Tibial nerve (tissue), 4 donors: Measurements from ENCODE around the gene OR10V1. TPM values are rescaled to one million over a fixed set of nuclear protein-coding genes. Genes with fewer than 3 reads are reported as not detected.
A peak's percentile ranks its signal among the peaks of the same experiment; 100 is the strongest.

Source experiments
- DNase-seq, 2 donors: peaks; one replicate each; pipeline ENCODE4 v3.0.0-alpha.2; 2019; ENCODE audit warnings: low spot score in 2 of 2
- H3K27ac ChIP-seq, 4 donors: fragments of 200-600 bp; sonication (generic) in 3 of 4; one replicate each; pipeline ENCODE4 v1.5.1; 2017 to 2019; ENCODE audit warnings: mild to moderate bottlenecking in 1 of 4
- H3K27me3 ChIP-seq, 2 donors: fragments of 200-600 bp; sonication (generic) in 1 of 2; one replicate each; pipeline versions ENCODE4 v1.5.1 to v1.6.0; 2017 to 2019
- H3K36me3 ChIP-seq, 3 donors: fragments of 200-600 bp; sonication (generic); one replicate each; pipeline ENCODE4 v1.5.1; 2018 to 2019
- H3K4me1 ChIP-seq, 4 donors: fragments of 200-600 bp; sonication (generic) in 3 of 4; one replicate each; pipeline ENCODE4 v1.5.1; 2017 to 2019
- H3K4me3 ChIP-seq, 4 donors: fragments of 200-600 bp; sonication (generic) in 3 of 4; one replicate each; pipeline ENCODE4 v1.5.1; 2017 to 2019; ENCODE audit warnings: mild to moderate bottlenecking in 1 of 4, moderate library complexity in 1 of 4
- H3K9me3 ChIP-seq, 4 donors: fragments of 200-600 bp; sonication (generic) in 3 of 4; one replicate each; pipeline ENCODE4 v1.5.1; 2017 to 2019
- EP300 ChIP-seq, 2 donors: sonication (generic); formaldehyde crosslinking; IDR thresholded peaks; one replicate each; pipeline ENCODE4 v1.6.1; 2017; ENCODE audit warnings: antibody characterized with exemption in 2 of 2, mild to moderate bottlenecking in 1 of 2
- POLR2A ChIP-seq, 2 donors: fragments of 450-650 bp; IDR thresholded peaks; one replicate each; pipeline ENCODE4 v1.6.1; 2017; ENCODE audit warnings: antibody characterized with exemption in 2 of 2, mild to moderate bottlenecking in 2 of 2, moderate library complexity in 2 of 2
- WGBS, 2 donors: methylation state at CpG; one replicate each; pipeline ENCODE4 v1.1.5; 2018; 5-methylcytosine and 5-hydroxymethylcytosine counted together
- total RNA-seq, 4 donors: library from RNA; depleted of rRNA; stranded (reverse); fragments of >200 nt; gene quantifications; one replicate each; pipeline ENCODE4 v1.1.0, GENCODE V29; 2016
- TF ChIP-seq, protein P1 (sequence below), 5 experiments: fragments of 200-600 bp in 3 of 5; fragments of 450-650 bp in 2 of 5; sonication (generic) in 3 of 5; IDR thresholded peaks; one replicate each; pipeline ENCODE4 v1.5.1; 2016 to 2019; ENCODE audit warnings: antibody characterized with exemption in 5 of 5, mild to moderate bottlenecking in 3 of 5, moderate library complexity in 2 of 5

Gene OR10V1
- total RNA-seq, 4 donors from 2014 or later = not detected

DNA sequence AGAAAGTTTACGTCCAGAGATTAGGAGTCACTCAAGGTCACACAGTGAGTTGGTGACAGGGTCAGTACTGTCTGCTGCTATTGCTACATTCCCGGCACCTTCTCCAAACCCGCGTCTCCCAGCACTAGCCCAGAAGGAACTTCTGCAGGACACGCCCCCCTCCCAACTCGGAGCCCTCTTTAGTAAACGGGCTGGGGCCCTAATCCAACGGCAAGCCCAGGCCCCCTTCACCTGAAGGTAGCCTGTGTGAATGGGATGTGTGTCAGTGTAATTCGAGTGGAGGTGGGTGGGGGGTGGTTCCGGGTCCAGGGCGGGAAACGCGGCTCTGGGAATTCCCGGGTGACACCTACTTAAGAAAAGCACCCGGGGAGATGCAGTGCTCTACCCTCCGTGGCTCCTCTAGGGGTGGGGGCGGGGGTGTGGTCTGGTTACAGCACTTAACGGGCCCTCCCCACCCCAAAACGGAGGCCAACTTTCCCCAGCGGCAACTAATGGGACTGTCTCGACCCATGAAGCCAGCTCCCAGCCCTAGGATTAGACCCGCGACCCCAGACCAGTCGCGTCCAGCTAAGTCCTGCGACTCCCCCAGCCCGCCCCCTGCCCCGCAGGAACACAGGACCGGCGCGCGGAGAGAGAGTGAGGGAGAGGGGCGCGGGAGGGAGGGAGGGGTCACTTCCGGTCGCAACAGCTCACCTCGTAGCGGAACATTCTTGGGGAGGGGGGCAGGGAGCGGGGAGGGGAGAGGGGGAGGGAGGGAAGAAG is 45.3 kb downstream of the OR10V1 start:
- H3K4me1 ChIP-seq = peaks cover 0 to 56% (median 20%) of the 10 kb centered on the region in 4 donors
- 0 to 1% methylated on average over 12 to 22 of the region's 39 CpGs for WGBS, 2 donors
- no peaks in the 10 kb centered on the region for H3K27me3 ChIP-seq
- H3K36me3 ChIP-seq = peaks cover 0 to 30% (median 0%) of the 10 kb centered on the region in 3 donors
- peak overlapping the region; percentile 78 to 99 (median 90) for H3K4me3 ChIP-seq
- H3K27ac ChIP-seq = peak overlapping the region; percentile 89 to 100 (median 97)
- TF ChIP-seq, protein P1, sequence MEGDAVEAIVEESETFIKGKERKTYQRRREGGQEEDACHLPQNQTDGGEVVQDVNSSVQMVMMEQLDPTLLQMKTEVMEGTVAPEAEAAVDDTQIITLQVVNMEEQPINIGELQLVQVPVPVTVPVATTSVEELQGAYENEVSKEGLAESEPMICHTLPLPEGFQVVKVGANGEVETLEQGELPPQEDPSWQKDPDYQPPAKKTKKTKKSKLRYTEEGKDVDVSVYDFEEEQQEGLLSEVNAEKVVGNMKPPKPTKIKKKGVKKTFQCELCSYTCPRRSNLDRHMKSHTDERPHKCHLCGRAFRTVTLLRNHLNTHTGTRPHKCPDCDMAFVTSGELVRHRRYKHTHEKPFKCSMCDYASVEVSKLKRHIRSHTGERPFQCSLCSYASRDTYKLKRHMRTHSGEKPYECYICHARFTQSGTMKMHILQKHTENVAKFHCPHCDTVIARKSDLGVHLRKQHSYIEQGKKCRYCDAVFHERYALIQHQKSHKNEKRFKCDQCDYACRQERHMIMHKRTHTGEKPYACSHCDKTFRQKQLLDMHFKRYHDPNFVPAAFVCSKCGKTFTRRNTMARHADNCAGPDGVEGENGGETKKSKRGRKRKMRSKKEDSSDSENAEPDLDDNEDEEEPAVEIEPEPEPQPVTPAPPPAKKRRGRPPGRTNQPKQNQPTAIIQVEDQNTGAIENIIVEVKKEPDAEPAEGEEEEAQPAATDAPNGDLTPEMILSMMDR (IDR thresholded peaks at IDR 0.05) = peak in 3 of 5 experiments; percentile 9 to 36 (median 12)
- TF ChIP-seq EP300 (IDR thresholded peaks at IDR 0.05) = no peak
- peak; percentile 31 to 38 for DNase-seq
- no peaks in the 10 kb centered on the region for H3K9me3 ChIP-seq

DNA sequence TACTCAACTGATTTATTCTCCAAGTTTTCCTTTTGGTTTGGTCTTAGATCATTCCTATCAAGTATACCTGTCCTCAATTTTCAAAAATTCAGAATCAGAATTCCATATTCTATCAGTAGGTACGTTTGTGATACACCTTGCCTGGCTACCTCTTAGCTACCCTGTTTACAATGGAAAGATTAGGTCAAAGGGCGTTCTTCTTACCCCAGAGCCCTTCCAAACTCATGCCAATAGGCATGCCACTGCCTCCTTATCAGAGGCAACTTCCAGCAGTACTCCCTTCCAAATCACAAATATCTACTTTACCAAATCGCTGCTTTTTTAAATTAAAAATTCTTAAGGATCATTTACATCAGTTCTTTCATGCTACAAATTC is 45.8 kb downstream of the OR10V1 start:
- H3K27ac ChIP-seq = peak overlapping the region in 3 of 4 donors; percentile 96 to 100 (median 98)
- WGBS, 2 donors = 22 to 36% methylated on average over 3 of the region's 3 CpGs
- DNase-seq = no peak
- peak overlapping the region; percentile 78 to 99 (median 90) for H3K4me3 ChIP-seq
- peaks cover 0 to 56% (median 20%) of the 10 kb centered on the region in 4 donors for H3K4me1 ChIP-seq
- TF ChIP-seq, protein P1 (IDR thresholded peaks at IDR 0.05) = no peak
- TF ChIP-seq POLR2A (IDR thresholded peaks at IDR 0.05) (no peak), EP300 (IDR thresholded peaks at IDR 0.05) (no peak)
- no peaks in the 10 kb centered on the region for H3K9me3 ChIP-seq
- peaks cover 0 to 36% (median 0%) of the 10 kb centered on the region in 3 donors for H3K36me3 ChIP-seq
- no peaks in the 10 kb centered on the region for H3K27me3 ChIP-seq

- 9 to 15% methylated on average over 1 of the region's 1 CpG for WGBS, 2 donors
Measured at GRCh38 chr11:59666969-59667368, 46.7 kb downstream of the OR10V1 start.

More at GRCh38 chr11:59666969-59667368, 46.7 kb downstream of the OR10V1 start:
- peak overlapping the region in 1 of 4 donors; percentile 99 for H3K4me3 ChIP-seq
- no peaks in the 10 kb centered on the region for H3K9me3 ChIP-seq
- DNase-seq = no peak
- no peaks in the 10 kb centered on the region for H3K27me3 ChIP-seq
- TF ChIP-seq EP300 (IDR thresholded peaks at IDR 0.05) (no peak), POLR2A (IDR thresholded peaks at IDR 0.05) (no peak)
- TF ChIP-seq, protein P1 (IDR thresholded peaks at IDR 0.05) = no peak
- peaks cover 0 to 56% (median 20%) of the 10 kb centered on the region in 4 donors for H3K4me1 ChIP-seq
- H3K36me3 ChIP-seq = peaks cover 0 to 43% (median 0%) of the 10 kb centered on the region in 3 donors
- H3K27ac ChIP-seq = peak overlapping the region in 2 of 4 donors; percentile 58 to 100

Other genes starting within 250 kb of the OR10V1 start
- not detected for gene OR4D10, start 240.5 kb downstream of the OR10V1 start, total RNA-seq
- not detected for gene OR4D11, start 210.3 kb downstream of the OR10V1 start, total RNA-seq
- gene OR4D9, start 202.3 kb downstream of the OR10V1 start, total RNA-seq = not detected
- gene OSBP, start 98.1 kb downstream of the OR10V1 start, total RNA-seq = 10 to 100 TPM; 35.4 to 59.7 (median 46.0) TPM
- gene PATL1, start 44.8 kb downstream of the OR10V1 start, total RNA-seq = 10 to 100 TPM; 11.4 to 16.1 (median 14.1) TPM
- gene STX3, start 41.5 kb upstream of the OR10V1 start, total RNA-seq = 10 to 100 TPM; 11.3 to 31.2 (median 24.9) TPM
- 10 to 100 TPM; 30.0 to 41.0 (median 32.9) TPM for gene MRPL16, start 96.9 kb upstream of the OR10V1 start, total RNA-seq
- not detected for gene CBLIF, start 131.7 kb upstream of the OR10V1 start, total RNA-seq
- gene TCN1, start 152.6 kb upstream of the OR10V1 start, total RNA-seq = not detected
- not detected for gene OOSP3, start 164.9 kb upstream of the OR10V1 start, total RNA-seq
- gene OOSP1, start 224.6 kb upstream of the OR10V1 start, total RNA-seq = not detected